ENCODE measurements around the gene LAT. TPM values are rescaled to one million over a fixed set of nuclear protein-coding genes. Genes with fewer than 3 reads are reported as not detected.

LAT gene
- total and polyA plus RNA-seq, 2 of the 13 experiments (the other 11 are each of a cell fraction or from before 2014, with no cell fraction given): 2.0 to 3.0 TPM

- peak; percentile 99 for TF ChIP-seq SALL2 (CRISPR knock-in tag; IDR thresholded peaks at IDR 0.05)
- no peak; the same call in 1 of the 2 replicates for TF ChIP-seq ZNF850 (CRISPR knock-in tag; conservative IDR thresholded peaks at IDR 0.05)
- TF ChIP-seq ZSCAN25 (CRISPR knock-in tag; IDR thresholded peaks at IDR 0.05): peak; percentile 70
- TF ChIP-seq ARNT2 (CRISPR knock-in tag; IDR thresholded peaks at IDR 0.05; ENCODE audit: low read depth): peak; percentile 77
- TF ChIP-seq MIER3 (CRISPR knock-in tag; IDR thresholded peaks at IDR 0.05; ENCODE audit: borderline replicate concordance): peak; percentile 96; the same call in 1 of the 2 replicates
- no peak; the same call in 1 of the 2 replicates for TF ChIP-seq GPN1 (CRISPR knock-in tag; IDR thresholded peaks at IDR 0.05; ENCODE audit: borderline replicate concordance)
- TF ChIP-seq ZNF180 (CRISPR knock-in tag; IDR thresholded peaks at IDR 0.05; ENCODE audit: borderline replicate concordance, low read depth): peak; percentile 96; the same call in 1 of the 2 replicates
- TF ChIP-seq ZNF629 (CRISPR knock-in tag; conservative IDR thresholded peaks at IDR 0.05): peak; percentile 40; the same call in 1 of the 2 replicates
- TF ChIP-seq XRCC5 (optimal IDR thresholded peaks at IDR 0.05; ENCODE audit: low read length): peak; percentile 77
- TF ChIP-seq, protein P1, sequence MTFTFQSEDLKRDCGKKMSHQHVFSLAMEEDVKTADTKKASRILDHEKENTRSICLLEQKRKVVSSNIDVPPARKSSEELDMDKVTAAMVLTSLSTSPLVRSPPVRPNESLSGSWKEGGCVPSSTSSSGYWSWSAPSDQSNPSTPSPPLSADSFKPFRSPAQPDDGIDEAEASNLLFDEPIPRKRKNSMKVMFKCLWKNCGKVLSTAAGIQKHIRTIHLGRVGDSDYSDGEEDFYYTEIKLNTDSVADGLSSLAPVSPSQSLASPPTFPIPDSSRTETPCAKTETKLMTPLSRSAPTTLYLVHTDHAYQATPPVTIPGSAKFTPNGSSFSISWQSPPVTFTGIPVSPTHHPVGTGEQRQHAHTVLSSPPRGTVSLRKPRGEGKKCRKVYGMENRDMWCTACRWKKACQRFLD (CRISPR knock-in tag; IDR thresholded peaks at IDR 0.05; ENCODE audit: borderline replicate concordance): peak; percentile 93
- peak; percentile 56; the same call in 1 of the 2 replicates for TF ChIP-seq ZNF577 (CRISPR knock-in tag; IDR thresholded peaks at IDR 0.05; ENCODE audit: borderline replicate concordance, low read depth)
- peak; percentile 90; the same call in 1 of the 2 replicates for TF ChIP-seq ZNF367 (CRISPR knock-in tag; IDR thresholded peaks at IDR 0.05; ENCODE audit: borderline replicate concordance)
- TF ChIP-seq, protein P2, sequence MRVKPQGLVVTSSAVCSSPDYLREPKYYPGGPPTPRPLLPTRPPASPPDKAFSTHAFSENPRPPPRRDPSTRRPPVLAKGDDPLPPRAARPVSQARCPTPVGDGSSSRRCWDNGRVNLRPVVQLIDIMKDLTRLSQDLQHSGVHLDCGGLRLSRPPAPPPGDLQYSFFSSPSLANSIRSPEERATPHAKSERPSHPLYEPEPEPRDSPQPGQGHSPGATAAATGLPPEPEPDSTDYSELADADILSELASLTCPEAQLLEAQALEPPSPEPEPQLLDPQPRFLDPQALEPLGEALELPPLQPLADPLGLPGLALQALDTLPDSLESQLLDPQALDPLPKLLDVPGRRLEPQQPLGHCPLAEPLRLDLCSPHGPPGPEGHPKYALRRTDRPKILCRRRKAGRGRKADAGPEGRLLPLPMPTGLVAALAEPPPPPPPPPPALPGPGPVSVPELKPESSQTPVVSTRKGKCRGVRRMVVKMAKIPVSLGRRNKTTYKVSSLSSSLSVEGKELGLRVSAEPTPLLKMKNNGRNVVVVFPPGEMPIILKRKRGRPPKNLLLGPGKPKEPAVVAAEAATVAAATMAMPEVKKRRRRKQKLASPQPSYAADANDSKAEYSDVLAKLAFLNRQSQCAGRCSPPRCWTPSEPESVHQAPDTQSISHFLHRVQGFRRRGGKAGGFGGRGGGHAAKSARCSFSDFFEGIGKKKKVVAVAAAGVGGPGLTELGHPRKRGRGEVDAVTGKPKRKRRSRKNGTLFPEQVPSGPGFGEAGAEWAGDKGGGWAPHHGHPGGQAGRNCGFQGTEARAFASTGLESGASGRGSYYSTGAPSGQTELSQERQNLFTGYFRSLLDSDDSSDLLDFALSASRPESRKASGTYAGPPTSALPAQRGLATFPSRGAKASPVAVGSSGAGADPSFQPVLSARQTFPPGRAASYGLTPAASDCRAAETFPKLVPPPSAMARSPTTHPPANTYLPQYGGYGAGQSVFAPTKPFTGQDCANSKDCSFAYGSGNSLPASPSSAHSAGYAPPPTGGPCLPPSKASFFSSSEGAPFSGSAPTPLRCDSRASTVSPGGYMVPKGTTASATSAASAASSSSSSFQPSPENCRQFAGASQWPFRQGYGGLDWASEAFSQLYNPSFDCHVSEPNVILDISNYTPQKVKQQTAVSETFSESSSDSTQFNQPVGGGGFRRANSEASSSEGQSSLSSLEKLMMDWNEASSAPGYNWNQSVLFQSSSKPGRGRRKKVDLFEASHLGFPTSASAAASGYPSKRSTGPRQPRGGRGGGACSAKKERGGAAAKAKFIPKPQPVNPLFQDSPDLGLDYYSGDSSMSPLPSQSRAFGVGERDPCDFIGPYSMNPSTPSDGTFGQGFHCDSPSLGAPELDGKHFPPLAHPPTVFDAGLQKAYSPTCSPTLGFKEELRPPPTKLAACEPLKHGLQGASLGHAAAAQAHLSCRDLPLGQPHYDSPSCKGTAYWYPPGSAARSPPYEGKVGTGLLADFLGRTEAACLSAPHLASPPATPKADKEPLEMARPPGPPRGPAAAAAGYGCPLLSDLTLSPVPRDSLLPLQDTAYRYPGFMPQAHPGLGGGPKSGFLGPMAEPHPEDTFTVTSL (CRISPR knock-in tag; IDR thresholded peaks at IDR 0.05; ENCODE audit: borderline replicate concordance): no peak; the same call in 1 of the 2 replicates
- peak; percentile 89 for TF ChIP-seq AKAP8 (CRISPR knock-in tag; IDR thresholded peaks at IDR 0.05)
- TF ChIP-seq ZNF772 (CRISPR knock-in tag; IDR thresholded peaks at IDR 0.05): peak; percentile 93; the same call in 1 of the 2 replicates
- TF ChIP-seq SATB2 (CRISPR knock-in tag; IDR thresholded peaks at IDR 0.05): peak; percentile 88
- TF ChIP-seq, protein P3, sequence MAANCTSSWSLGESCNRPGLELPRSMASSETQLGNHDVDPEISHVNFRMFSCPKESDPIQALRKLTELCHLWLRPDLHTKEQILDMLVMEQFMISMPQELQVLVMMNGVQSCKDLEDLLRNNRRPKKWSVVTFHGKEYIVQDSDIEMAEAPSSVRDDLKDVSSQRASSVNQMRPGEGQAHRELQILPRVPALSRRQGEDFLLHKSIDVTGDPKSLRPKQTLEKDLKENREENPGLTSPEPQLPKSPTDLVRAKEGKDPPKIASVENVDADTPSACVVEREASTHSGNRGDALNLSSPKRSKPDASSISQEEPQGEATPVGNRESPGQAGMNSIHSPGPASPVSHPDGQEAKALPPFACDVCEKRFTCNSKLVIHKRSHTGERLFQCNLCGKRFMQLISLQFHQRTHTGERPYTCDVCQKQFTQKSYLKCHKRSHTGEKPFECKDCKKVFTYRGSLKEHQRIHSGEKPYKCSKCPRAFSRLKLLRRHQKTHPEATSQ (CRISPR knock-in tag; IDR thresholded peaks at IDR 0.05; ENCODE audit: borderline replicate concordance): no peak
- peak; percentile 82; the same call in 1 of the 2 replicates for TF ChIP-seq SP140L (CRISPR knock-in tag; IDR thresholded peaks at IDR 0.05; ENCODE audit: borderline replicate concordance)
Observed at GRCh38 chr16:28974437-28975157, 10.3 kb upstream of the LAT start, which contains the start of gene SPNS1 (continued).

Data from HepG2 (cell line).